A204.1 (cell line): ENCODE measurements around the gene TCTA.

Experiments
- FAIRE-seq: peaks from 2 replicates; lab custom pipeline; 2012; peaks lifted over from hg19 to GRCh38; lab: Jason Lieb, UNC

The TCTA gene

DNA sequence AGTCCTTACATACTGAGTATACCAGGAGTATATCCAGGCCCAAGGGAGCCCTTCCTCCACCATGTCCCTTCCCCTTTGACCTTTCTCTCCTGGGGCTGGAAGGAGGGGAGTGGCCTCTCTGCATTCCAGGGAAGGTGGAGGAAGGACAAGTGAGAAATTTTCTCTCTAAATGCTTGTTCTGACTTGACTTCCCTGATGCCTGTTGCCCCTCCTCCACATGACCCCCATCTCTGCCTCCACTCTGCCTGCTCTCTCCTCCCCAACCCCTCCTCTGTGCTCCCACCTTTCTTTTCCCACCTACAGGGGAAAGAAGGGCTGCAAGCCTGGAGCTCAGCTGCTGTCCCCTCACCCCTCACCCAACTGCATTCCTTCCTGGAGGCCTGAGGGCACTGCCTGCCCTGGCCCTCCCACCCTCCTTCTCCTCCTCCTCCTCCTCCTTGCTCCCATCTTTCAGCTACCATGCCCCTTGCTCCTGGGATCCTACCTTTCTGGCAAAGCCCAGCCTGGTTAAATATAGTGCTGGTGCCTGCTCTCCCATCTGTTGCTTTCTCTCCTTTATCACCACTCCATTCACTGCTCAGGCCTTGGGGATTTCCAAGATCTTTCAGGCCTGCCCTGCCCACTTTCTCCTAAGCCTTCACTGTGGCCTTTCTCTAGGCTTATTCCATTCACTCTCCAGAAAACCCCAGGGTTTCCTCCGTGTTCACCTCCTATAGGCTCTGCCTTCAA lies 49.4 kb downstream of the TCTA start:
- no peak for FAIRE-seq

DNA sequence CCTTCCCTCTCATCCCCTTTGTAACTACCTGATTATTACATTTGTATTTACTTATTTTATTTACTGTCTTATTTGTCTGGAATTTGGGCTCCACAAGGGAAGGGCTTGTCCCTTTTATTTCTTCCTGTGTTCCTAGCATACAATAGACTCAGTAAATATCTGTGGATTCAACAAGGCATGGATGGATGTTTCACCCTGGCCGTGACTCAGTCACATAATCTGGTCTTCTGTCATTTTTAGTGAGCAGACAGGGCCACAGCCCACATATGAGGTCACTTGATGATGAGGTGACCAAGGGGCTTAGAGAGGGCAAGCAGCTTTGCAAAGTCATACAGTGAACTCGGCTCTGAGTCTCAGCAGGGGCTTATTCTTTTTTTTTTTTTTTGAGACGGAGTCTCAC lies 50.0 kb downstream of the TCTA start:
- FAIRE-seq = no peak

DNA sequence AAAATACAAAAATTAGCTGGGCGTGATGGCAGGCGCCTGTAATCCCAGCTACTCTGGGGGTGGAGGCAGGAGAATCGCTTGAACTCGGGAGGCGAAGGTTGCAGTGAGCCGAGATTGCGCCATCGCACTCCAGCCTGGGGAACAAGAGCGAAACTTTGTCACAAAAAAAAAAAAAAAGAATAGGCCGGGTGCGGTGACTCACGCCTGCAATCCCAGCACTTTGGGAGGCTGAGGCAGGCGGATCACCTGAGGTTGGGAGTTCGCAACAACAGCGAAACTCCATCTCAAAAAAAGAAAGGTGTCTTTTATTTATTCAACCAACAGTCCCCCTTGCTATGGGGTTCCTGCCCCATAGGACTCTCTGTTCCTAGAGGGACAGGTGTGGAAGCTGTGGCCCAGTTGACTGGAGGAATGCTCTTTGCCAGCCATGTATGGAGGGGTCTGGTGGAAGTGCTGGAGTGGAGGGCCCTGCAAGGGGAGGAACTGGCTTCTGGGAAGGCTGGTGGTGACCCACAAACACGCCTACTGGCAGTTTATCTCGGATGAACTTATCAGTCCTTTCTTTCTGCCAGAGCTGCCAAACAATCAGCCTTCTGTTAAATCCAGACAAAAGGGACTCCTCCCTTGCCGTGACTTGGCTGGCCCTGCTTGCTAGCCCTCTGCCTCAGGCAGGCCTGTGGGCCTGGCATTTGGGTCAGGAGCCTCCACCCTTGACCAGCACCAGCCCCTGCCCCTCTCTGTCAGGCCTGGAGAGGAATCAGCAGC lies 53.2 kb downstream of the TCTA start:
- FAIRE-seq = no peak
